ENCODE data around the gene EFHC1.
A peak's percentile ranks its signal among the peaks of the same experiment; 100 is the strongest.

Gene EFHC1

DNA sequence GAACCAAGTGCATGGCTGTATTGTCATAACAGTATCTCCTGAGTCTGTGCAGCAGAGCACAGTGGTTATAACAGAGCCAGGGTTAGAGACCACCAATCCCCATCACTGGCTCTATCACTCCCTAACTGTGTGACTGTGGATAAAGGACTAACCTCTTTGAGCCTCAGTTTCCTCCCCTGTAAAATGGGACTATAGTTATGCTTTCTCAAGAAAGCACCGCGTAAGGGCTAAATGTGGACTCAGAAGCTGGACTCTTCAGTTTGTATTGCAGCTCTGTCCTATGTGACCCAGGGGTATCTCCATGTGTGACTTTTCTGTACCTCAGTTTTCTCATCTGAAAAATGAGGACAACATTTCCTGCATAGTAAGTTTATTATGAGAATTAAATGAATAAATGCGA is 96.8 kb downstream of the EFHC1 start:
- TF ChIP-seq POLR2A (IDR thresholded peaks at IDR 0.05; ENCODE audit: low read depth, low read length) (no peak), POLR2AphosphoS5 (IDR thresholded peaks at IDR 0.05; ENCODE audit: low read depth, low read length) (no peak), TAF1 (IDR thresholded peaks at IDR 0.05; ENCODE audit: borderline replicate concordance, low read depth, low read length) (no peak)
- FAIRE-seq (peak; percentile 9), DNase-seq (ENCODE audit: insufficient read length) (no peak)

DNA sequence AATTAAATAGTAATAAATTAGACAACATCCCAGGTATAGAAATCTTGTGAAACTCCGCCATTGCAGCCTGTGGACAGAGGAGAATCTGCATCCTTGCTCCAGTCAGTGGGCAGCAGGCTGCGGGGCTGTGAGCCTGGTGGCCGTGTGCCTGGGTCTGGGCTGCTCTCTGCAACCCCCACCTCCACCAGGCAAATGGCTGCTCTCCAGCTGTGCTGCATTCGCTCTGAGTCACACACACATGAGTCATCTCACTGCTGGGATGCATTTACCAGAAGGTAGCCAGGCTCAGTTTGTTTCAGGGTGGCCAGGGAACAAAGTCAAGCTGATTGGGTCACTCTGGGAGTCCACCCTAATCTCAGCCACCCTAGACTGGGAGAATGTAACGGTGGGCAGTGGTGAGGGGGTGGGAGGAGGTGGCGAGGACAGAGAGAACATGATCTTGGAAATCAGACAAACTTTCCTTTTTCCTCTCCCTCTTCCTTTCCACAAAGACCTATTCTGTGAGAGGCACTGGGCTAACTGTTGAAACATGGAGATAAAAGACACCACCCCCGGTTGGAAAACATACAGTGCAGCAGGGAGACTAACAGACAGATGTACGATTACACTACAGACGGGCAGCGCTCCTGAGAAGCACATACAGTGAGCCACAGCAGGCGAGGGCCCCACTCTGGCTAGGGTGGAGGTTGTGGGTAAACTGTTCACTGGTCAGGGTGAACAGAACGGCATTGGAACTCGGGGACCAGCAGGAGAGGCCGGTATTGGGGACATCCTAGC is 97.5 kb downstream of the EFHC1 start:
- FAIRE-seq (peak; percentile 24), DNase-seq (ENCODE audit: insufficient read length) (peak; percentile 56)
- TF ChIP-seq POLR2AphosphoS5 (IDR thresholded peaks at IDR 0.05; ENCODE audit: low read depth, low read length) (no peak; the same call in 1 of the 2 replicates), POLR2A (IDR thresholded peaks at IDR 0.05; ENCODE audit: low read depth, low read length) (no peak), TAF1 (IDR thresholded peaks at IDR 0.05; ENCODE audit: borderline replicate concordance, low read depth, low read length) (no peak)

DNA sequence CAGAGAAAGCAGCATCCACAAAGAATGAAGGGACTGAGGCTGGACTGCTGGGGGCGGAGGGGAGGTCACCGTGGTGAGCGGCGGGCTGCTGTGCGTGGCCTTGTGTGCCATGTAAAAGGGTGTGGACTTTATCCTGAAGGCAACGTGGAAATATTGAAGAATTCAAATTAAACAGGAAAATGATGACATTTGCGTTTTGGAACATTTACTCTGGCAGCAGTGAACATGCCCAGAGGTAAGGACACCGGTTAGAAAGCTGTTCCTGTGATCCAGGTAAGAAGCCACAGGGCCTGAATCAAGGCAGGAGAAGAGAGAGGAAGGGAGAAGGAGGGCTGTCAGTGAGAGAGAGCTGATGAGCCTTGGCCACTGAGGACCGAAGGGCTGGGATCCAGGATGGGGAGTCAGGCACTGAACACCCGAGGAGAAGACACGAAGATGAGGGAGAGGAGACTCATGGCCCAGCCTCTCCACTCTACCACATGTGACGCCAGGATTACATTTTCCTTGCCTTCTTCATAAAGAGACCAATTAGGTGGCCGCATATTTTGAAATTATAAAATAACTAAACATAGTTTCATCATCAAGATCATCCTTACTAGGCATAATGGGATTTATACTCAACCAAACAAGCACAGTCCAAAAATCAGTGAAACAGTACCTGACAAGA is 98.3 kb downstream of the EFHC1 start:
- FAIRE-seq, result no peak
- TF ChIP-seq POLR2A (IDR thresholded peaks at IDR 0.05; ENCODE audit: low read depth, low read length) (no peak), TAF1 (IDR thresholded peaks at IDR 0.05; ENCODE audit: borderline replicate concordance, low read depth, low read length) (no peak), POLR2AphosphoS5 (IDR thresholded peaks at IDR 0.05; ENCODE audit: low read depth, low read length) (no peak)
- DNase-seq (ENCODE audit: insufficient read length), result no peak

DNA sequence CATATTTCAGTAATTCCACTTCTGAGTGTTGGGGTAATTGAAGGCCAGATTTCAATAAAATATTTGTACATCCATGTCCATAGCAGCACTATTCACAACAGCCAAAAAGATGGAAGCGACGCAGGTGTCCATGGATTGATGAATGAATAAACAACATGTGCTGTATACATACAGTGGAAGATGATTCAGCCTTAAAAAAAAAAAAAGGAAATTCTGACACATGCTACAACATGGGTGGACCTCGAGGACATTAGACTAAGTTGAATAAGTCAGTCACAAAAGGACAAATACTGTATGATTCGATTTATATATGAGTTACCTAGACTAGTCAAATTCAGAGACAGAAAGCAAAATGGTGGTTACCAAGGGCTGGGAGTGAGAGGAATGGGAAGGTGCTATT is 99.5 kb downstream of the EFHC1 start:
- DNase-seq (ENCODE audit: insufficient read length) (no peak), FAIRE-seq (no peak)

DNA sequence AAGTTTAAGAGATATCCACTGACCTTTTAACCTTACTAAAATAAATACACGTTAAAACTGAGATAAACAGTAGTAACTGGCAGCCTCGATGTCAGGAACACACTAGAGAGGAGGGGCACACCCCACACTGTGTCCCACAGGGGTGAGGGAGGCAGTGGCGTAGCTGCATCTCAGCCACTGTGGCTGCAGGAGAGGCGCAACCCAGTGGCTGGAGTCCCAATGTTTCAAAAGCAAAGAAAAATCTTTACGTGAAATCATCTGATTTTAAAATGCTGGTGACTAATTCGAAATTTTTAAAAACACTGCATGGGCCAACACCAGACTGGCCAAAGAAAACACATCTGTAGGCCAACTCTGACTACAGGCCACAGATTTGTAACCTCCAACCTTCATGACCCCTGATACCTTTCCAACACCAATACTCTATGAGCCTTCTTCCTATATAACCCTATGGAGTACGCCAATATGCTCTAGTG is 102.0 kb downstream of the EFHC1 start:
- no peak for TF ChIP-seq POLR2AphosphoS5 (IDR thresholded peaks at IDR 0.05; ENCODE audit: low read depth, low read length)
- no peak for TF ChIP-seq POLR2A (IDR thresholded peaks at IDR 0.05; ENCODE audit: low read depth, low read length)
- TF ChIP-seq TAF1 (IDR thresholded peaks at IDR 0.05; ENCODE audit: borderline replicate concordance, low read depth, low read length), result no peak
- no peak for FAIRE-seq

More for the DNA sequence above, 99.5 kb downstream of the EFHC1 start:
- TF ChIP-seq POLR2A (IDR thresholded peaks at IDR 0.05; ENCODE audit: low read depth, low read length) (no peak), POLR2AphosphoS5 (IDR thresholded peaks at IDR 0.05; ENCODE audit: low read depth, low read length) (no peak), TAF1 (IDR thresholded peaks at IDR 0.05; ENCODE audit: borderline replicate concordance, low read depth, low read length) (no peak)

DNA sequence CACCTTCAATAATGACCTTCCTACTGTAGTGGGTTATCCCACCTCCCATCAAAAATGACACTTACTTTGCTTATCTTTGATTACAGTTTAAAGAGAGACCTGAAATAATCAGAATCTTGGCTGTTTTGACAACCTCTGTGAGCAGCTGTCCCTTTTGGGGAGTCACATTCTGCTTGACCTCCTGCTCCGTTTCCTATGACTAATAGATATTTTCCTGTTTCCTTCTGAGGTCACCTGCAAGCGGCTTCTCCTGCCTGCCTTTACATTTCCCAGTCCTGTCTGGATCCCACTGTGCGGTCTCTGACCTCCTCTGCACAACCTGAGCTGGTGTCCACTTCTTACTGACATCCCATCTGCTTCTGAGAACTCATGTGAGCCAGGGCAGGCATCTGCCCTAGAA is 102.5 kb downstream of the EFHC1 start:
- TF ChIP-seq TAF1 (IDR thresholded peaks at IDR 0.05; ENCODE audit: borderline replicate concordance, low read depth, low read length) (no peak), POLR2A (IDR thresholded peaks at IDR 0.05; ENCODE audit: low read depth, low read length) (no peak), POLR2AphosphoS5 (IDR thresholded peaks at IDR 0.05; ENCODE audit: low read depth, low read length) (no peak)
- DNase-seq (ENCODE audit: insufficient read length) (no peak), FAIRE-seq (no peak)

More for the DNA sequence above, 102.0 kb downstream of the EFHC1 start:
- DNase-seq (ENCODE audit: insufficient read length), result no peak

DNA sequence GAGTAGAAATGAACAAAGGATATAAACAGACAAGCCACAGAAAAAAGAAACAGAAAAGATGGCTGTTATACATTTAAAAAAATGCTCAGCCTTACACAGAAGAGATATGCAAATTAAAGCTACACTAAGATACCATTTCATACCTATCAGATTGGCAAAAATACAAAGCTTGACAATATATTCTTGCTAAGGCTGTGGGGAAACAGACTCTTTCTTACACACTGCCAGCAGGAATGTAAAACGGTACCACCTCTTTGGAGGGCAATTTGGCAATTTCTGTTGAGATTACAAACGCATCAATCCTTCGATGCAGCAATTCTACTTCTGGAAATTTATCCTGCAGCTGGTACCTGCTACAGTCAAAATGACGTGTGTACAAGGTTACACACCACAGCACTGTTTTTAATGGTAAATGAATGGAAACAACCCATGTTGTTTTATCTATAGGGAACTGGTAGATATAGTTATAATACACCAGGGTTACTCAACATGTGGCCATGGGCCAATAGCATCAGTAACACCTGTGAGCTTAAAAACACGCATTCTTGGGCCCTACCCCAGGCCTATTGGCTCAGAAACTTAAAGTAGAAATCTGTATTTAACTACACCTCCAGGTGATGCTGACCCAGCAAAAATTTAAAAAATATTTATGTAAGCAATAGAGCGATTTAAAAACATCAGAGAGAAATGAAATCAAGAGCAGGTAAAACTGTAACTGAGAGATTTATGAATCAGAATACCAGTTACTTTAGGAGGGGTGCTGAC is 103.4 kb downstream of the EFHC1 start:
- no peak for DNase-seq (ENCODE audit: insufficient read length)
- TF ChIP-seq POLR2A (IDR thresholded peaks at IDR 0.05; ENCODE audit: low read depth, low read length), result no peak
- no peak for TF ChIP-seq POLR2AphosphoS5 (IDR thresholded peaks at IDR 0.05; ENCODE audit: low read depth, low read length)
- TF ChIP-seq TAF1 (IDR thresholded peaks at IDR 0.05; ENCODE audit: borderline replicate concordance, low read depth, low read length), result no peak
- no peak for FAIRE-seq

DNA sequence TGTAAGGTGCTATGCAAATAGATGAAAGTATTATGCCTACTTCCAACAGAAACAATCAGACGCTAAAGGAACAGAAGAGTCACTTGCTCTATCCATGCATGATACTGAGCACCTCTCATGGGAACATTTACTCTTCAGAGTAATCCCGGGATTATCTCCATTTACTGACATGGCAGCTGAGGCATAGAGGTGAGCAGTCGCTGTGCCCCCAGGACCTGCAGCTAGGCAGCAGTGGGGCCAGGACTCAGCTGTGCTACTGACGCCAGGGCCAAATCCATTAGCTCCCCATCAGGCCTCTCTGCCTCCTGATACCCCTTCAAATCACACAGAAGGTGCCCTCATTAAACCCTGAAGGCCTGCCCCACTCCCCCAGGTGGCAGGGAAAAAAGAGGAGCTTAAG is 104.8 kb downstream of the EFHC1 start:
- TF ChIP-seq POLR2AphosphoS5 (IDR thresholded peaks at IDR 0.05; ENCODE audit: low read depth, low read length) (no peak), TAF1 (IDR thresholded peaks at IDR 0.05; ENCODE audit: borderline replicate concordance, low read depth, low read length) (no peak), POLR2A (IDR thresholded peaks at IDR 0.05; ENCODE audit: low read depth, low read length) (no peak)
- DNase-seq (ENCODE audit: insufficient read length) (no peak), FAIRE-seq (no peak)

DNA sequence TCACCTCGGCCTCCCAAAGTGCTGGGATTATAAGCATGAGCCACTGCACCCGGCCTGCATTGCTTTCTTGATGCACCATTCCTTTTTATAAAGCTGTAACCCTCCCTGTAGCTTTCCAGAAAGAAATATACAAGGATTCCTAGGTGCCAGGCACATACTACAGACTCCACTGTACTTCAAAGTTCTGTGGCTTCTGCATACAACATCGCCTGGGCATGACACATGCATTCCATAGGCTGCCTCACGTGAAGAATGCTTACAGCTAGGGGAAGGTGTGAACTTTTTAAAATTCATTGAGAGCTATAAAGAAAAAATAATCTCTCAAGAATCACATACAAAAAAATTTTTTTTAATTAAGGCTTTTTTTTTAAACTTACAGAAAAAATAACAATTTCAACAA is 106.5 kb downstream of the EFHC1 start:
- DNase-seq (ENCODE audit: insufficient read length) (no peak), FAIRE-seq (no peak)
- TF ChIP-seq TAF1 (IDR thresholded peaks at IDR 0.05; ENCODE audit: borderline replicate concordance, low read depth, low read length), result no peak
- no peak for TF ChIP-seq POLR2AphosphoS5 (IDR thresholded peaks at IDR 0.05; ENCODE audit: low read depth, low read length)
- no peak for TF ChIP-seq POLR2A (IDR thresholded peaks at IDR 0.05; ENCODE audit: low read depth, low read length)

DNA sequence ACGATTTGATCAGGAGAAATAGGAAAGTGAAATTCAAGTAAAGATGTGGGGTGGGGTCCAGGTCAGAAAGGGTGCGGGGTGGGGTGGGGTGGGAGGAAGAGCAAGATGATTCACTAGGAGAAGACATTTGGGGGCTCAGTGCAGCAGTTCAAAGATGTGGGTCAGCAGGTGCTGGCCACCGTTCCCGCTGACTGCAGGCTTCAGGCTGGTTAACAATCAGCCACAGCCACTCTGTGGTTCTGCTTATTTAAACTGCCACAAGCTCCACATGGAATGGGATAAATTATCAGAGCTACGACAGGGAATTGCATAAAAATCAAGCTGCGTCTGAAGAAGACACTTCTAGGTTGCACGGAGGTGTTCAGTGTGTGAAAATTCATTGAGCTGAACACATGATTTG is 107.3 kb downstream of the EFHC1 start:
- no peak for FAIRE-seq
- TF ChIP-seq TAF1 (IDR thresholded peaks at IDR 0.05; ENCODE audit: borderline replicate concordance, low read depth, low read length) (no peak), POLR2AphosphoS5 (IDR thresholded peaks at IDR 0.05; ENCODE audit: low read depth, low read length) (no peak), POLR2A (IDR thresholded peaks at IDR 0.05; ENCODE audit: low read depth, low read length) (no peak)
- no peak for DNase-seq (ENCODE audit: insufficient read length)

DNA sequence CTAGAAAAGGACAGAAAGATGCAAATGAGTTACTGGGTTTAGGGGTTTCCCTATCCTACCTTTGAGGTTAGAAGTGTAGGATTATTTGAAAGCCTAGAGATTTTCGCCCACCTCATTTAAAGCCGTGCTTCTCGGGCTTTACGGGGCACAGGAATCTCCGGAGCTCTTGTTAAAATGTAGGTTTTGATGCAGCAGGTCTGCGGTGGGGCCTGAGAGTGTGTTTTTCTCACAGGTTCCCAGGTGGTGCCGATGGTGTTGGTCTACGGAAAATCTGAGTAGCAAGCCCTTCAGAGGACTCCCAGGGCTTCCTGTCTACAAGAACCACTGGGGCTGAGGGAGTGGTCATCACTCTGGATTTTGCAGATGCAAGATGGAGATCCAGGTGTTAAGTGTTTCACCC is 109.2 kb downstream of the EFHC1 start:
- FAIRE-seq (no peak), DNase-seq (ENCODE audit: insufficient read length) (no peak)
- no peak for TF ChIP-seq POLR2AphosphoS5 (IDR thresholded peaks at IDR 0.05; ENCODE audit: low read depth, low read length)
- no peak for TF ChIP-seq TAF1 (IDR thresholded peaks at IDR 0.05; ENCODE audit: borderline replicate concordance, low read depth, low read length)
- TF ChIP-seq POLR2A (IDR thresholded peaks at IDR 0.05; ENCODE audit: low read depth, low read length), result no peak

All from GM12892 (cell line).